ENCODE data around the gene ADCY2. TPM values are rescaled to one million over a fixed set of nuclear protein-coding genes. Genes with fewer than 3 reads are reported as not detected.

ADCY2 gene
- total and polyA plus RNA-seq, 2 experiments from 2014 or later, result 23.8 to 74.9 TPM

DNA sequence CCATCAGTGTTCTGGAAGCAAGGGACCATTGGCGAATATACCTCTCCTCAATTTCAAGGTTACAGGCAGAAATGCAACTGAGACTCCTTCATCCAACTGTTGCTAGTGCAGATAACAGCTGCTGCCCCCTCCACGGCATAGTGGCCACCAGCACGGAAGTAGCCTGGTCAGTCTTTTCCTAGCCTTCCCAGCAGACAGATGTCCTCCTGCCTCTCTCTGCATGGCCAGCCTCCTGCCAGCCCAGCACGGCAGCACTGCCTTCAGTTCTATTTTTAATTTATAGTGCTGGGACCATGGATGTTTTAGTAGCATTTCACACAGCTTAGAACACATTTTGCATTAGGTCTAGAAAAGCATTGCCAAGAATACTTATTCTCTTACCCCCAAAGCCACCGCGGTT lies 266.4 kb downstream of the ADCY2 start (continued):
- TF ChIP-seq ZNF462 (CRISPR knock-in tag; IDR thresholded peaks at IDR 0.05) (no peak), CREB1 (CRISPR knock-in tag; IDR thresholded peaks at IDR 0.05; ENCODE audit: low read depth) (no peak), ETS1 (IDR thresholded peaks at IDR 0.05) (no peak), REST (IDR thresholded peaks at IDR 0.05; ENCODE audit: unreplicated experiment) (no peak), EZH2phosphoT487 (IDR thresholded peaks at IDR 0.05; ENCODE audit: unreplicated experiment) (no peak), STAT1 (IDR thresholded peaks at IDR 0.05; ENCODE audit: unreplicated experiment) (no peak), ZNF331 (CRISPR knock-in tag; IDR thresholded peaks at IDR 0.05; ENCODE audit: low read depth) (no peak), ZNF114 (CRISPR knock-in tag; IDR thresholded peaks at IDR 0.05) (no peak), NANOG (IDR thresholded peaks at IDR 0.05; ENCODE audit: borderline replicate concordance) (no peak)

All from GM23338 (cell line).